ENCODE measurements around the gene GARNL3.
A peak's percentile ranks its signal among the peaks of the same experiment; 100 is the strongest.

GARNL3 gene

DNA sequence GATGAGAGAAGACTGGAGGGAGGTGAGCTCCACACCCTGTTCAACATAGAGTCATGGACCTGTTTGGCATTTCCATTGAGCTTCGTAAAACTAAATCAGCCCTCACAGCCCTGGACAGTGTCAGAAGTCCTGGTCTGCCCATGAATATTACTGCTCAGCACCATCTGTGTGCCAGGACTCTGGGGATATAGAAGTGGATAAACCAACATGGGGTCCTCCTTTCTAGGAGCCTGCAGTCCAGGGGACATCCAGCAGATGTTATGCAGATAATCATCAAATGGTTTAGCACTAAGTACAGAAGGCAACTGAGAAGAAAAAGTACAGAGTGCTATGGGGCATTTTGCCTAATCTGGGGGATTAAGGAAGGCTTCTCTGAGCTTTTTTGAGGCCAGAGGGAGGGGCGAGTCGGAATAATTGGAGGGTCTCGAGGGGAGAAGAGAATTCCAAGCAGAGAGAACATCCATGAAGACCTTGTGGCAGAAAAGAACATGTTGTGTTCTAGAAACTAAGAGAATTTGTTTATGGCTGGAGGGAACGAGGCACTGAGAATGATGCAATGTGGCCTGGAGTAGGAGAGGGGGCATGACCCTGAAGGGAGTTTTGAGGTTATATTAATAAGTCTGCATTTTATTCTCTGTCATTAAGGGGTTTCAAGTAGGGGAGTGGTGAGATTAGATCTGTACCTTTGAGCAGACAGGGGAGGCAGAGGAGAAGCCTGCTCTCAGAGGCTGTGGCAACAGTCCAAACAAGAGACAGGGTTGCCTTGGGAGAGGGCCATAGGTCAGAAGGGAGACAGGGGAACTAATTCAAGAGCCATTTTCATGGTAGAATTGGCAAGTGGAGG lies 68.9 kb downstream of the GARNL3 start:
- peak; percentile 45 for DNase-seq
- no peak overlapping the region for H3K4me3 ChIP-seq (ENCODE audit: low read depth, low read length)
- H3K4me1 ChIP-seq, result peaks cover 31% of the 10 kb centered on the region
- TF ChIP-seq, protein P1, sequence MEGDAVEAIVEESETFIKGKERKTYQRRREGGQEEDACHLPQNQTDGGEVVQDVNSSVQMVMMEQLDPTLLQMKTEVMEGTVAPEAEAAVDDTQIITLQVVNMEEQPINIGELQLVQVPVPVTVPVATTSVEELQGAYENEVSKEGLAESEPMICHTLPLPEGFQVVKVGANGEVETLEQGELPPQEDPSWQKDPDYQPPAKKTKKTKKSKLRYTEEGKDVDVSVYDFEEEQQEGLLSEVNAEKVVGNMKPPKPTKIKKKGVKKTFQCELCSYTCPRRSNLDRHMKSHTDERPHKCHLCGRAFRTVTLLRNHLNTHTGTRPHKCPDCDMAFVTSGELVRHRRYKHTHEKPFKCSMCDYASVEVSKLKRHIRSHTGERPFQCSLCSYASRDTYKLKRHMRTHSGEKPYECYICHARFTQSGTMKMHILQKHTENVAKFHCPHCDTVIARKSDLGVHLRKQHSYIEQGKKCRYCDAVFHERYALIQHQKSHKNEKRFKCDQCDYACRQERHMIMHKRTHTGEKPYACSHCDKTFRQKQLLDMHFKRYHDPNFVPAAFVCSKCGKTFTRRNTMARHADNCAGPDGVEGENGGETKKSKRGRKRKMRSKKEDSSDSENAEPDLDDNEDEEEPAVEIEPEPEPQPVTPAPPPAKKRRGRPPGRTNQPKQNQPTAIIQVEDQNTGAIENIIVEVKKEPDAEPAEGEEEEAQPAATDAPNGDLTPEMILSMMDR (IDR thresholded peaks at IDR 0.05; ENCODE audit: low read depth, low read length), result no peak
- H3K27me3 ChIP-seq, result no peaks in the 10 kb centered on the region
- H3K9me3 ChIP-seq, result no peaks in the 10 kb centered on the region
- peaks cover 28% of the 10 kb centered on the region for H3K36me3 ChIP-seq

DNA sequence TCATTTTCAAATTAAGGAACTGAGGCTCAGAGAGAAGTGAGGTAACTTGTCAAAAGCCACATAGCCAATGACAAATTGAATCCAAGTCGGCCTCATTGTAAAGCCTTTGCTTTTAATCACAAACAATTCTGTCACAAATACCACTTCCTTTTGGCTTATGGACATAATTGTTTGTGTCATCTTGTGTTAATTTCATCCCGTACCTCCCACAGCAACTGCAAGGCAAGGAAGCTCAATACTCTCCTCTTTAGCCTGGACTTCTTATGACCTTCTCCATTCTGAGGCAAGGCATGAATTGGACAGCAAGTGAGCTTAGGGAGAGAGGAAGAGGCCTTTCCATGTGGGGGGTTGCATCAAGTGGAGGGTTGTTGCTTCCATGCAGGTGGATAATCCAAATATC lies 70.2 kb downstream of the GARNL3 start:
- TF ChIP-seq, protein P1 (IDR thresholded peaks at IDR 0.05; ENCODE audit: low read depth, low read length), result no peak
- DNase-seq, result no peak
- peaks cover 31% of the 10 kb centered on the region for H3K4me1 ChIP-seq

DNA sequence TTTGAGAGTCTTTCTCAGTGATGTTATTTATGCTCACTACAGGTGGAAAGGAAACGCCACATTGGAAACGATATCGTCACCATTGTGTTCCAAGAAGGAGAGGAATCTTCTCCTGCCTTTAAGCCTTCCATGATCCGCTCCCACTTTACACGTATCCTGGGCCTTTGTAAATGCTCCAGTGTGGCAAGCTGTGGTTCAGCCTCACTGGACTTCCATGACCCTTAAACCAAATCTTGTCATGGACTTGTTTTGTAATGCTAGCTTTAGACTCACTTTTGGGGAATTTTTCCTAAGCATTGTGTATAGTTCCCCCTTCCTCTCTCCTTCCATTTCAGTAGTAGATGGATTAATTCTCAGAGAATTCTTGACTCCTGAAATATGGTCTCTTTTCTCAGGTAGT lies 71.5 kb downstream of the GARNL3 start:
- Histone ChIP-seq H3K27me3 (no peaks in the 10 kb centered on the region), H3K36me3 (peaks cover 48% of the 10 kb centered on the region), H3K4me1 (peaks cover 31% of the 10 kb centered on the region), H3K4me3 (ENCODE audit: low read depth, low read length) (no peak overlapping the region), H3K9me3 (no peaks in the 10 kb centered on the region)
- DNase-seq, result no peak
- TF ChIP-seq, protein P1 (IDR thresholded peaks at IDR 0.05; ENCODE audit: low read depth, low read length), result no peak

More for the DNA sequence above, 70.2 kb downstream of the GARNL3 start:
- Histone ChIP-seq H3K4me3 (ENCODE audit: low read depth, low read length) (no peak overlapping the region), H3K27me3 (no peaks in the 10 kb centered on the region), H3K9me3 (no peaks in the 10 kb centered on the region), H3K36me3 (peaks cover 34% of the 10 kb centered on the region)

DNA sequence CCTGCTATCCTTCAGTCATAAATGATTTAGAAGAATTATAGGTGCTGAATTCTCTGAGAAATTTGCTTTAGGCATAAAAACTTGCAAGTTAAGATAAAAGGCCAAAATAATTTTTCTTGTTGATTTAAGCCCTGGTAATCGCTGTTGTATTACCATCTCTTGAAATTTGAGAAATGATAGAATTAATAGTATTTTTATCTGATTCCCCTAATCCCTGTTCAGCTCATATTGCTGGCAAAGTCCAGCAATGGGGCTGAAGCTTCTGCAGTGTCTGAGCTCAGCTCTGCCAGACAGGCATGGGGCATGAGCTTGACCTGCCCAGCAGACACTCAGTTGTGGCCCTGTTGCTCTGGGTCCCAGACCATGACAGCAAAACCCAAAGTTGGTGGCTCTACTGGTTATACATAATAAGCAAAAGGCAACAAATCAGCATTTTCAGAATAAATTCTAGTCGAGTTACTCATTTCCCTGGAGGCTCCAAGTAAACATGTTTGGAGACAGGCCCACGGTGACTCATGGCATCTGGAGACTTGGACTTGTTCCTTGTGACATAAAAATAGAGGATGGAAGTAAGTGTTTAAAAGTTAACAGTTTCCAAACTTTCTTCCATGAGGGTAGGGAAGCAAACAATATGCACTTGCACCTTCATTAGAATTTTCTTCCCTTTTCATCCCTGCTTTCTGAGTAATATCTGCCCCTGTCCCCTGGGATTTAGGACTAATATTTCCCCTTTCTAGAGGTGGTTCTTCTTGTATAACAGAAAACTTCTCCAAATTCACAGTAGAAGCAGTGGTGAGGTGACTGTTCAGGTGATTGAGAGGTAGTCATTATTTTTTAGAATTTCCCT lies 72.2 kb downstream of the GARNL3 start:
- TF ChIP-seq, protein P1 (IDR thresholded peaks at IDR 0.05; ENCODE audit: low read depth, low read length), result no peak
- no peak overlapping the region for H3K4me3 ChIP-seq (ENCODE audit: low read depth, low read length)
- H3K4me1 ChIP-seq, result peaks cover 31% of the 10 kb centered on the region
- DNase-seq, result peak; percentile 39
- no peaks in the 10 kb centered on the region for H3K27me3 ChIP-seq
- H3K9me3 ChIP-seq, result no peaks in the 10 kb centered on the region
- peaks cover 54% of the 10 kb centered on the region for H3K36me3 ChIP-seq

DNA sequence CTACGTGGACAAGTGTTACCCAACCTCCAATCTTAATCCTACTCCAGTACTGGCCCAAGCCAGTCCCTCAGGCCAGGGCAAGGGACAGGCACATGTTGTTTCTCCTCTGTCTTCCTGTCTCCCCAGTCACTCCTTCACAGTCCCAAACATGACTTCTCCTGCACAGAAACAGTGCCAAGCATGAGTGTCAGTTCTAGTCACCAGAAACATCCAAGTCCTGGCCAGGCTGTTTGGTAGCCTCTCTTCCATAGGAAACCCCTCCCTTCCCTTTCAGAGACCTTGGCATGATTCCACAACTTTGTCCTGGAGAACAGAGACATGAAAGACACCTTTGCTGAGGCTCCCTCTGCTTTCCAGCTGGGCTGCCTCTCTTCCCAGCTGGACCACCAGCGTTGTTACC lies 76.1 kb downstream of the GARNL3 start:
- Histone ChIP-seq H3K9me3 (no peaks in the 10 kb centered on the region), H3K4me1 (peaks cover 16% of the 10 kb centered on the region), H3K4me3 (ENCODE audit: low read depth, low read length) (no peak overlapping the region), H3K36me3 (peaks cover 61% of the 10 kb centered on the region), H3K27me3 (no peaks in the 10 kb centered on the region)
- TF ChIP-seq, protein P1 (IDR thresholded peaks at IDR 0.05; ENCODE audit: low read depth, low read length), result no peak
- DNase-seq, result no peak

All from BE2C (cell line).